ENCODE data around the gene FUT6.
"Not testable (repeated sequence)": the region's sequence is repeated elsewhere in the genome, so short reads cannot be mapped to it uniquely, and the experiment has no call there.

DNA sequence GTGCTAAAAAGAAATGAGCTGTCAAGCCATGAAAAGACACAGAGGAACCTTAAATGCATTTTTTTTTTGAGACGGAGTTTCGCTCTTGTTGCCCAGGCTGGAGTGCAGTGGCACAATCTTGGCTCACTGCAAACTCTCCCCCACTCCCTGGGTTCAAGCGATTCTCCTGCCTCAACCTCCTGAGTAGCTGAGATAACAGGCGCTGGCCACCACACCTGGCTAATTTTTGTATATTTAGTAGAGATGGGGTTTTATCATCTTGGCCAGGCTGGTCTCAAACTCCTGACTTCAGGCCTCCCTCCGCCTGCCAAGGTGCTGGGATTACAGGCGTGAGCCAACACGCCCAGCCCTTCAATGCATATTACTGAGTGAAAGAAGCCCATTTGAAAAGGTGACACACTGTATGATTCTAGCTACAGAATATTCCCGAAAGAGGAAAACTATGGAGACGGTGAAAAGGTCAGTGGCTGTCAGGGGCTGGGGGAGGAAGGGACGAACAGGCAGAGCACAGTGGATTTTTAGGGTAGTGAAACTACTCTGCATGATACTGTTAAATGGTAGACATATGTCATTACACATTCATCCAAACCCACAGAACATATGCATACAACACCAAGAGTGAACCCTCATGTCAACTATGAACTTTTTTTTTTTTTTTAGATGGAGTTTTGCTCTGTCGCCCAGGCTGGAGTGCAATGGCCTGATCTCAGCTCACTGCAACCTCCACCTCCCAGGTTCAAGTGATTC, 44.7 kb upstream of the FUT6 start:
- TF ChIP-seq, protein P1, sequence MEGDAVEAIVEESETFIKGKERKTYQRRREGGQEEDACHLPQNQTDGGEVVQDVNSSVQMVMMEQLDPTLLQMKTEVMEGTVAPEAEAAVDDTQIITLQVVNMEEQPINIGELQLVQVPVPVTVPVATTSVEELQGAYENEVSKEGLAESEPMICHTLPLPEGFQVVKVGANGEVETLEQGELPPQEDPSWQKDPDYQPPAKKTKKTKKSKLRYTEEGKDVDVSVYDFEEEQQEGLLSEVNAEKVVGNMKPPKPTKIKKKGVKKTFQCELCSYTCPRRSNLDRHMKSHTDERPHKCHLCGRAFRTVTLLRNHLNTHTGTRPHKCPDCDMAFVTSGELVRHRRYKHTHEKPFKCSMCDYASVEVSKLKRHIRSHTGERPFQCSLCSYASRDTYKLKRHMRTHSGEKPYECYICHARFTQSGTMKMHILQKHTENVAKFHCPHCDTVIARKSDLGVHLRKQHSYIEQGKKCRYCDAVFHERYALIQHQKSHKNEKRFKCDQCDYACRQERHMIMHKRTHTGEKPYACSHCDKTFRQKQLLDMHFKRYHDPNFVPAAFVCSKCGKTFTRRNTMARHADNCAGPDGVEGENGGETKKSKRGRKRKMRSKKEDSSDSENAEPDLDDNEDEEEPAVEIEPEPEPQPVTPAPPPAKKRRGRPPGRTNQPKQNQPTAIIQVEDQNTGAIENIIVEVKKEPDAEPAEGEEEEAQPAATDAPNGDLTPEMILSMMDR (IDR thresholded peaks at IDR 0.05) = not testable (repeated sequence)
- TF ChIP-seq EZH2, EZH2phosphoT487 (IDR thresholded peaks at IDR 0.05): not testable (repeated sequence)
